Nephron progenitor cell (in vitro differentiated cells): Measurements from ENCODE around the gene U2SURP.

Experiments
- DNase-seq: peaks from one replicate; pipeline ENCODE4 v3.0.0; 2021
- H3K27ac Mint-ChIP-seq: 2 replicates; pipeline ENCODE4 v1.8.0; 2021; ENCODE audit warnings: mild to moderate bottlenecking, moderate library complexity, mixed read lengths
- H3K27me3 Mint-ChIP-seq: 2 replicates; pipeline ENCODE4 v1.8.0; 2021; ENCODE audit warnings: mild to moderate bottlenecking, low read depth, mixed read lengths; ENCODE audit not compliant: poor library complexity
- H3K36me3 Mint-ChIP-seq: 2 replicates; pipeline ENCODE4 v1.8.0; 2021; ENCODE audit warnings: low read depth, mixed read lengths
- H3K4me1 Mint-ChIP-seq: 2 replicates; pipeline ENCODE4 v1.8.0; 2021; ENCODE audit warnings: mixed read lengths
- H3K4me3 Mint-ChIP-seq: 2 replicates; pipeline ENCODE4 v1.8.0; 2021; ENCODE audit warnings: mild to moderate bottlenecking, moderate library complexity, mixed read lengths
- H3K9me3 Mint-ChIP-seq: 2 replicates; pipeline ENCODE4 v1.8.0; 2021; ENCODE audit warnings: mild to moderate bottlenecking, moderate library complexity, mixed read lengths
- CTCF ChIP-seq: fragments of 200-600 bp; sonication (generic); IDR thresholded peaks from 2 replicates; pipeline ENCODE4 v1.5.0; 2021; ENCODE audit warnings: antibody characterized with exemption

The U2SURP gene

GRCh38 chr3:142960322-142960850 lies 41.0 kb upstream of the U2SURP start:
- H3K27me3 Mint-ChIP-seq: peaks cover 28% of the 10 kb centered on the region
- no peak for TF ChIP-seq CTCF

GRCh38 chr3:142961539-142961938 lies 39.8 kb upstream of the U2SURP start:
- Mint-ChIP-seq H3K4me1 (peaks cover 34% of the 10 kb centered on the region), H3K27me3 (peaks cover 30% of the 10 kb centered on the region), H3K9me3 (peaks cover 6% of the 10 kb centered on the region), H3K4me3 (peak overlapping the region; percentile 91), H3K36me3 (peaks cover 8% of the 10 kb centered on the region), H3K27ac (no peak overlapping the region)
- TF ChIP-seq CTCF: no peak
- DNase-seq: no peak

More at GRCh38 chr3:142960322-142960850, 41.0 kb upstream of the U2SURP start:
- Mint-ChIP-seq H3K27ac (no peak overlapping the region), H3K4me3 (no peak overlapping the region), H3K9me3 (peaks cover 6% of the 10 kb centered on the region), H3K36me3 (peaks cover 8% of the 10 kb centered on the region), H3K4me1 (peaks cover 34% of the 10 kb centered on the region)
- DNase-seq: no peak

- H3K27ac Mint-ChIP-seq: no peak overlapping the region
- H3K4me1 Mint-ChIP-seq: peaks cover 32% of the 10 kb centered on the region
- peaks cover 6% of the 10 kb centered on the region for H3K9me3 Mint-ChIP-seq
- peak overlapping the region; percentile 91 for H3K4me3 Mint-ChIP-seq
- H3K36me3 Mint-ChIP-seq: peaks cover 8% of the 10 kb centered on the region
- TF ChIP-seq CTCF: no peak
- DNase-seq: no peak
- H3K27me3 Mint-ChIP-seq: peaks cover 29% of the 10 kb centered on the region
Measured at GRCh38 chr3:142962175-142962519, 39.2 kb upstream of the U2SURP start.

GRCh38 chr3:142962520-142963233 lies 38.7 kb upstream of the U2SURP start:
- Mint-ChIP-seq H3K9me3 (peaks cover 6% of the 10 kb centered on the region), H3K27ac (no peak overlapping the region)

GRCh38 chr3:142963234-142963515 lies 38.2 kb upstream of the U2SURP start:
- Mint-ChIP-seq H3K36me3 (peaks cover 8% of the 10 kb centered on the region), H3K4me1 (peaks cover 28% of the 10 kb centered on the region), H3K27me3 (peaks cover 30% of the 10 kb centered on the region), H3K4me3 (peak overlapping the region; percentile 91), H3K9me3 (peaks cover 6% of the 10 kb centered on the region), H3K27ac (no peak overlapping the region)
- no peak for TF ChIP-seq CTCF
- DNase-seq: no peak

More at GRCh38 chr3:142962520-142963233, 38.7 kb upstream of the U2SURP start:
- Mint-ChIP-seq H3K4me3 (peak overlapping the region; percentile 91), H3K27me3 (peaks cover 28% of the 10 kb centered on the region), H3K36me3 (peaks cover 8% of the 10 kb centered on the region), H3K4me1 (peaks cover 28% of the 10 kb centered on the region)
- DNase-seq: no peak
- TF ChIP-seq CTCF: no peak
